ENCODE data around the gene MEX3D.

MEX3D gene

GRCh38 chr19:1568320-1569019, at the start of gene MEX3D:
Gene MEX3D (minus strand): TSS chr19:1568325. CDS start chr19:1568058, 267 bp downstream.
- peak; percentile 20 for DNase-seq

GRCh38 chr19:1616875-1617274, 48.8 kb upstream of the MEX3D start:
- no peak for DNase-seq

GRCh38 chr19:1616396-1616795, 48.3 kb upstream of the MEX3D start:
- no peak for DNase-seq

- DNase-seq = no peak
These were observed 47.1 kb upstream of the MEX3D start for GRCh38 chr19:1615156-1615765.

GRCh38 chr19:1613808-1614570, 45.9 kb upstream of the MEX3D start:
- no peak for DNase-seq

- no peak for DNase-seq
These were observed 45.0 kb upstream of the MEX3D start for GRCh38 chr19:1613146-1613545.

GRCh38 chr19:1612114-1613086, 44.3 kb upstream of the MEX3D start:
- DNase-seq = no peak

- DNase-seq = no peak
These were observed 43.2 kb upstream of the MEX3D start for GRCh38 chr19:1611353-1611752.

GRCh38 chr19:1610579-1610978, 42.5 kb upstream of the MEX3D start:
- no peak for DNase-seq

GRCh38 chr19:1609680-1610474, 41.8 kb upstream of the MEX3D start:
- DNase-seq = no peak

GRCh38 chr19:1609103-1609396, 40.9 kb upstream of the MEX3D start:
- DNase-seq = no peak

- no peak for DNase-seq
These were observed 40.4 kb upstream of the MEX3D start for GRCh38 chr19:1608359-1609102.

- no peak for DNase-seq
These were observed 38.1 kb upstream of the MEX3D start for GRCh38 chr19:1606138-1606651.

- DNase-seq = peak; percentile 95
These were observed 37.4 kb upstream of the MEX3D start, which contains the start of gene UQCR11 for GRCh38 chr19:1605236-1606137. Gene UQCR11 (minus strand): TSS chr19:1605462. CDS start chr19:1605409, 53 bp downstream.

GRCh38 chr19:1602091-1602707, 34.1 kb upstream of the MEX3D start:
- DNase-seq = no peak

GRCh38 chr19:1601613-1602064, 33.5 kb upstream of the MEX3D start:
- DNase-seq = no peak

- no peak for DNase-seq
These were observed 31.3 kb upstream of the MEX3D start for GRCh38 chr19:1599460-1599846.

GRCh38 chr19:1598777-1599459, 30.8 kb upstream of the MEX3D start:
- DNase-seq = no peak

- DNase-seq = no peak
These were observed 25.3 kb upstream of the MEX3D start for GRCh38 chr19:1593501-1593772.

Data from KG1 (cell line).